K562 (cell line): Measurements from ENCODE around the gene COL9A3. TPM values are rescaled to one million over a fixed set of nuclear protein-coding genes. Genes with fewer than 3 reads are reported as not detected.

Source experiments
- ADNP ChIP-seq: fragments of 200-800 bp; sonication (Bioruptor generic); IDR thresholded peaks from 2 replicates; pipeline ENCODE4 v1.6.1; 2016; ENCODE audit warnings: missing genetic modification characterization, missing compliant biosample characterization
- ATF1 ChIP-seq, 2 experiments: fragments of 450-650 bp in 1 of 2; IDR thresholded peaks; 2 replicates each; pipeline ENCODE4 v1.6.1; 2016; ENCODE audit warnings: missing compliant biosample characterization in 1 of 2, missing genetic modification characterization in 1 of 2
- CBX3 ChIP-seq, 2 experiments: IDR thresholded peaks; 1 replicate in 1 of 2; 2 replicates in 1 of 2; pipeline ENCODE4 v1.6.1; 2012; ENCODE audit warnings: inconsistent platforms in 2 of 2, low read length in 2 of 2, borderline replicate concordance in 1 of 2, control low read depth in 1 of 2
- CCNT2 ChIP-seq: IDR thresholded peaks from 2 replicates; pipeline ENCODE4 v1.6.1; 2011; ENCODE audit warnings: borderline replicate concordance, low read depth, mild to moderate bottlenecking, moderate library complexity, mixed read lengths, low read length; ENCODE audit not compliant: insufficient read length; ENCODE audit errors: extremely low read depth
- CREB3 ChIP-seq: fragments of 450-650 bp; conservative IDR thresholded peaks from 2 replicates; pipeline ENCODE4 v1.6.1; 2016; ENCODE audit warnings: missing genetic modification characterization, low read depth, mild to moderate bottlenecking, missing compliant biosample characterization, moderate library complexity
- TBP ChIP-seq: optimal IDR thresholded peaks from 2 replicates; pipeline ENCODE3; 2011; ENCODE audit warnings: low read depth, low read length, improper control_type of control experiment
- TFAP4 ChIP-seq: sonication (generic); formaldehyde crosslinking; IDR thresholded peaks from 2 replicates; pipeline ENCODE4 v1.8.0; 2022; ENCODE audit warnings: missing genetic modification reagents, mild to moderate bottlenecking, moderate library complexity, borderline replicate concordance
- ZNF584 ChIP-seq: fragments of 200-800 bp; sonication (Bioruptor generic); IDR thresholded peaks from 2 replicates; pipeline ENCODE4 v1.6.1; 2016; ENCODE audit warnings: low read depth, mild to moderate bottlenecking, missing genetic modification characterization, missing compliant biosample characterization
- polyA plus RNA-seq, 8 experiments: library from polyadenylated mRNA; depleted of rRNA in 4 of 8; stranded (reverse) in 5 of 8; unstranded in 3 of 8; fragments of >200 nt; fragmentation: Nextera tagmentation in 2 of 8; fragmentation: Illumina TruSeq in 1 of 8; extraction: Ambion mirVana in 2 of 8; extraction: Trizol in 1 of 8; gene quantifications; 2 replicates each; pipeline versions ENCODE4 v1.2.1 to v1.2.3, GENCODE V29; 2011 to 2014; ENCODE audit warnings: inconsistent platforms in 1 of 8, missing spikeins in 1 of 8
- total RNA-seq, 7 experiments: library from RNA; depleted of rRNA in 6 of 7; stranded (reverse); fragments of >200 nt in 6 of 7; fragmentation: Illumina TruSeq in 2 of 7; extraction: Trizol in 2 of 7; gene quantifications; 2 replicates each; pipeline versions ENCODE4 v1.2.1 to v1.2.3, GENCODE V29; 2011 to 2021; ENCODE audit warnings: low replicate concordance in 1 of 7
- TF ChIP-seq, protein P1 (sequence below): fragments of 200-800 bp; sonication (Bioruptor generic); IDR thresholded peaks from 2 replicates; pipeline ENCODE4 v1.6.1; 2017; ENCODE audit warnings: missing genetic modification characterization, missing compliant biosample characterization
- TF ChIP-seq, protein P2 (sequence below): sonication (generic); formaldehyde crosslinking; IDR thresholded peaks from 2 replicates; pipeline ENCODE4 v1.8.0; 2022; ENCODE audit warnings: mild to moderate bottlenecking, missing genetic modification reagents
- TF ChIP-seq, protein P3 (sequence below): fragments of 450-650 bp; formaldehyde crosslinking; conservative IDR thresholded peaks from 2 replicates; pipeline ENCODE4 v1.4.0; 2022; ENCODE audit warnings: mild to moderate bottlenecking, missing genetic modification characterization

COL9A3 gene
- total and polyA plus RNA-seq, 9 of the 15 experiments (the other 6 are each of a cell fraction or from before 2014, with no cell fraction given) = 0.14 to 3.6 (median 0.88) TPM; not detected in 1

- TF ChIP-seq CREB3 (tag) (peak; percentile 59; the same call in 1 of the 2 replicates), CCNT2 (peak; percentile 68), CBX3 (IDR thresholded peaks at IDR 0.05; ENCODE audit: borderline replicate concordance in 1 of 2, low read length in 2 of 2) (peak in 1 of 2 experiments; percentile 76; a peak in 1 of 3 replicates), ATF1 (CRISPR knock-in tag; IDR thresholded peaks at IDR 0.05) (peak; percentile 56), ATF1 (tag; IDR thresholded peaks at IDR 0.05) (peak; percentile 93), TBP (peak; percentile 38), ZNF584 (CRISPR knock-in tag) (no peak), ADNP (tag) (no peak), TFAP4 (CRISPR knock-in tag) (peak; percentile 71; the same call in 1 of the 2 replicates)
- TF ChIP-seq, protein P1, sequence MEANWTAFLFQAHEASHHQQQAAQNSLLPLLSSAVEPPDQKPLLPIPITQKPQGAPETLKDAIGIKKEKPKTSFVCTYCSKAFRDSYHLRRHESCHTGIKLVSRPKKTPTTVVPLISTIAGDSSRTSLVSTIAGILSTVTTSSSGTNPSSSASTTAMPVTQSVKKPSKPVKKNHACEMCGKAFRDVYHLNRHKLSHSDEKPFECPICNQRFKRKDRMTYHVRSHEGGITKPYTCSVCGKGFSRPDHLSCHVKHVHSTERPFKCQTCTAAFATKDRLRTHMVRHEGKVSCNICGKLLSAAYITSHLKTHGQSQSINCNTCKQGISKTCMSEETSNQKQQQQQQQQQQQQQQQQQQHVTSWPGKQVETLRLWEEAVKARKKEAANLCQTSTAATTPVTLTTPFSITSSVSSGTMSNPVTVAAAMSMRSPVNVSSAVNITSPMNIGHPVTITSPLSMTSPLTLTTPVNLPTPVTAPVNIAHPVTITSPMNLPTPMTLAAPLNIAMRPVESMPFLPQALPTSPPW (CRISPR knock-in tag) = peak; percentile 77
- TF ChIP-seq, protein P2, sequence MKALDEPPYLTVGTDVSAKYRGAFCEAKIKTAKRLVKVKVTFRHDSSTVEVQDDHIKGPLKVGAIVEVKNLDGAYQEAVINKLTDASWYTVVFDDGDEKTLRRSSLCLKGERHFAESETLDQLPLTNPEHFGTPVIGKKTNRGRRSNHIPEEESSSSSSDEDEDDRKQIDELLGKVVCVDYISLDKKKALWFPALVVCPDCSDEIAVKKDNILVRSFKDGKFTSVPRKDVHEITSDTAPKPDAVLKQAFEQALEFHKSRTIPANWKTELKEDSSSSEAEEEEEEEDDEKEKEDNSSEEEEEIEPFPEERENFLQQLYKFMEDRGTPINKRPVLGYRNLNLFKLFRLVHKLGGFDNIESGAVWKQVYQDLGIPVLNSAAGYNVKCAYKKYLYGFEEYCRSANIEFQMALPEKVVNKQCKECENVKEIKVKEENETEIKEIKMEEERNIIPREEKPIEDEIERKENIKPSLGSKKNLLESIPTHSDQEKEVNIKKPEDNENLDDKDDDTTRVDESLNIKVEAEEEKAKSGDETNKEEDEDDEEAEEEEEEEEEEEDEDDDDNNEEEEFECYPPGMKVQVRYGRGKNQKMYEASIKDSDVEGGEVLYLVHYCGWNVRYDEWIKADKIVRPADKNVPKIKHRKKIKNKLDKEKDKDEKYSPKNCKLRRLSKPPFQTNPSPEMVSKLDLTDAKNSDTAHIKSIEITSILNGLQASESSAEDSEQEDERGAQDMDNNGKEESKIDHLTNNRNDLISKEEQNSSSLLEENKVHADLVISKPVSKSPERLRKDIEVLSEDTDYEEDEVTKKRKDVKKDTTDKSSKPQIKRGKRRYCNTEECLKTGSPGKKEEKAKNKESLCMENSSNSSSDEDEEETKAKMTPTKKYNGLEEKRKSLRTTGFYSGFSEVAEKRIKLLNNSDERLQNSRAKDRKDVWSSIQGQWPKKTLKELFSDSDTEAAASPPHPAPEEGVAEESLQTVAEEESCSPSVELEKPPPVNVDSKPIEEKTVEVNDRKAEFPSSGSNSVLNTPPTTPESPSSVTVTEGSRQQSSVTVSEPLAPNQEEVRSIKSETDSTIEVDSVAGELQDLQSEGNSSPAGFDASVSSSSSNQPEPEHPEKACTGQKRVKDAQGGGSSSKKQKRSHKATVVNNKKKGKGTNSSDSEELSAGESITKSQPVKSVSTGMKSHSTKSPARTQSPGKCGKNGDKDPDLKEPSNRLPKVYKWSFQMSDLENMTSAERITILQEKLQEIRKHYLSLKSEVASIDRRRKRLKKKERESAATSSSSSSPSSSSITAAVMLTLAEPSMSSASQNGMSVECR (CRISPR knock-in tag) = peak; percentile 61; the same call in 1 of the 2 replicates
- TF ChIP-seq, protein P3, sequence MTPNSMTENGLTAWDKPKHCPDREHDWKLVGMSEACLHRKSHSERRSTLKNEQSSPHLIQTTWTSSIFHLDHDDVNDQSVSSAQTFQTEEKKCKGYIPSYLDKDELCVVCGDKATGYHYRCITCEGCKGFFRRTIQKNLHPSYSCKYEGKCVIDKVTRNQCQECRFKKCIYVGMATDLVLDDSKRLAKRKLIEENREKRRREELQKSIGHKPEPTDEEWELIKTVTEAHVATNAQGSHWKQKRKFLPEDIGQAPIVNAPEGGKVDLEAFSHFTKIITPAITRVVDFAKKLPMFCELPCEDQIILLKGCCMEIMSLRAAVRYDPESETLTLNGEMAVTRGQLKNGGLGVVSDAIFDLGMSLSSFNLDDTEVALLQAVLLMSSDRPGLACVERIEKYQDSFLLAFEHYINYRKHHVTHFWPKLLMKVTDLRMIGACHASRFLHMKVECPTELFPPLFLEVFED = 0 out of 2 replicates have a peak, but pooled peaks have one; percentile 30
Measured at GRCh38 chr20:62861726-62862336, 45.0 kb downstream of the COL9A3 start, which contains the start of gene TCFL5 (continued).
